Chondrocyte (in vitro differentiated cells): Measurements from ENCODE around the gene ZNF627. TPM values are rescaled to one million over a fixed set of nuclear protein-coding genes. Genes with fewer than 3 reads are reported as not detected.

ENCODE experiments used
- DNase-seq: peaks from one replicate; pipeline ENCODE4 v3.0.0; 2021; ENCODE audit warnings: mixed read lengths, low spot score
- H3K27ac Mint-ChIP-seq: one replicate; pipeline ENCODE4 v1.8.0; 2021; ENCODE audit warnings: mild to moderate bottlenecking, moderate library complexity, mixed read lengths; ENCODE audit not compliant: unreplicated experiment
- H3K27me3 Mint-ChIP-seq: 2 replicates; pipeline ENCODE4 v1.8.0; 2021; ENCODE audit warnings: low read depth, mixed read lengths
- H3K36me3 Mint-ChIP-seq: 2 replicates; pipeline ENCODE4 v1.8.0; 2021; ENCODE audit warnings: low read depth, mixed read lengths
- H3K4me1 Mint-ChIP-seq: 2 replicates; pipeline ENCODE4 v1.8.0; 2021; ENCODE audit warnings: low read depth, mild to moderate bottlenecking, mixed read lengths
- H3K4me3 Mint-ChIP-seq: one replicate; pipeline ENCODE4 v1.8.0; 2021; ENCODE audit warnings: mild to moderate bottlenecking, moderate library complexity, mixed read lengths; ENCODE audit not compliant: unreplicated experiment
- H3K9me3 Mint-ChIP-seq: 2 replicates; pipeline ENCODE4 v1.8.0; 2021; ENCODE audit warnings: low read depth, mixed read lengths
- total RNA-seq: library from RNA; stranded (reverse); gene quantifications from 3 replicates; pipeline ENCODE4 v1.2.1, GENCODE V29; 2021
- TF ChIP-seq, protein P1 (sequence below): fragments of 200-600 bp; sonication (generic); IDR thresholded peaks from 2 replicates; pipeline ENCODE4 v1.5.0; 2021; ENCODE audit warnings: antibody characterized with exemption, mild to moderate bottlenecking, moderate library complexity

The ZNF627 gene
- total RNA-seq, 1 donor from 2014 or later = 14.2 TPM

DNA sequence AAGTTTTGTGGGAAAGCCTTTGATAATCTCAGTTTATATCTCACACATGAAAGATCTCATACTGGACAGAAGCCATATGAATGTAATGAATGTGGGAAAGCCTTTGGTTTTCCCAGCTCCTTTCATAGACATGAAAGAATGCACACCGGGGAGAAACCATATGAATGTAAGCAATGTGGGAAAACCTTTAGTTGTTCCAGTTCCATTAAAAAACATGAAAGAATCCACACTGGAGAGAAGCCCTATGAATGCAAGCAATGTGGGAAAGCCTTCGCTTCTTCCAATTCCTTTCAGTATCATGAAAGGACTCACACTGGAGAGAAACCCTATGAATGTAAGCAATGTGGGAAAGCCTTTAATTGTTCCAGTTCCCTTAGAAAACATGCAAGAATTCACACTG, 54.8 kb downstream of the ZNF627 start:
- Mint-ChIP-seq H3K36me3 (peaks cover 21% of the 10 kb centered on the region), H3K9me3 (peaks cover 29% of the 10 kb centered on the region)

DNA sequence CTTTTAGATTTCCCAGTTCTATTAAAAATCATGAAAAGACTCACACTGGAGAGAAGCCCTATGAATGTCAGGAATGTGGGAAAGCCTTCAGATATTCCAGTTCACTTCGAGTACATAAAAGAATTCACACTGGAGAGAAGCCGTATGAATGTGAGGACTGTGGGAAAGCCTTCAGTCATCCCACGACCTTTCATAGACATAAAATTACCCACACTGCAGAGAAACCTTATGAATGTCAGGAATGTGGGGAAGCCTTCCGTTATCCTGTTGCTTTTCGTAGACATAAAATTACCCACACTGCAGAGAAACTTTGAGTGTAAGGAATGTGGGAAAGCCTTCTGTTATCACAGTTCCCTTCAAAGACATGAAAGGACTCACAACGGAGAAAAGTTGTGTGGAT, 55.2 kb downstream of the ZNF627 start:
- no peaks in the 10 kb centered on the region for H3K27me3 Mint-ChIP-seq
- H3K36me3 Mint-ChIP-seq = peaks cover 21% of the 10 kb centered on the region
- H3K4me3 Mint-ChIP-seq = no peak overlapping the region
- TF ChIP-seq, protein P1, sequence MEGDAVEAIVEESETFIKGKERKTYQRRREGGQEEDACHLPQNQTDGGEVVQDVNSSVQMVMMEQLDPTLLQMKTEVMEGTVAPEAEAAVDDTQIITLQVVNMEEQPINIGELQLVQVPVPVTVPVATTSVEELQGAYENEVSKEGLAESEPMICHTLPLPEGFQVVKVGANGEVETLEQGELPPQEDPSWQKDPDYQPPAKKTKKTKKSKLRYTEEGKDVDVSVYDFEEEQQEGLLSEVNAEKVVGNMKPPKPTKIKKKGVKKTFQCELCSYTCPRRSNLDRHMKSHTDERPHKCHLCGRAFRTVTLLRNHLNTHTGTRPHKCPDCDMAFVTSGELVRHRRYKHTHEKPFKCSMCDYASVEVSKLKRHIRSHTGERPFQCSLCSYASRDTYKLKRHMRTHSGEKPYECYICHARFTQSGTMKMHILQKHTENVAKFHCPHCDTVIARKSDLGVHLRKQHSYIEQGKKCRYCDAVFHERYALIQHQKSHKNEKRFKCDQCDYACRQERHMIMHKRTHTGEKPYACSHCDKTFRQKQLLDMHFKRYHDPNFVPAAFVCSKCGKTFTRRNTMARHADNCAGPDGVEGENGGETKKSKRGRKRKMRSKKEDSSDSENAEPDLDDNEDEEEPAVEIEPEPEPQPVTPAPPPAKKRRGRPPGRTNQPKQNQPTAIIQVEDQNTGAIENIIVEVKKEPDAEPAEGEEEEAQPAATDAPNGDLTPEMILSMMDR = no peak
- no peak for DNase-seq
- no peaks in the 10 kb centered on the region for H3K4me1 Mint-ChIP-seq
- peaks cover 29% of the 10 kb centered on the region for H3K9me3 Mint-ChIP-seq
- H3K27ac Mint-ChIP-seq = no peak overlapping the region

More for the DNA sequence above, 54.8 kb downstream of the ZNF627 start:
- TF ChIP-seq, protein P1 = no peak
- no peaks in the 10 kb centered on the region for H3K27me3 Mint-ChIP-seq
- no peaks in the 10 kb centered on the region for H3K4me1 Mint-ChIP-seq
- no peak for DNase-seq
- no peak overlapping the region for H3K27ac Mint-ChIP-seq
- no peak overlapping the region for H3K4me3 Mint-ChIP-seq

DNA sequence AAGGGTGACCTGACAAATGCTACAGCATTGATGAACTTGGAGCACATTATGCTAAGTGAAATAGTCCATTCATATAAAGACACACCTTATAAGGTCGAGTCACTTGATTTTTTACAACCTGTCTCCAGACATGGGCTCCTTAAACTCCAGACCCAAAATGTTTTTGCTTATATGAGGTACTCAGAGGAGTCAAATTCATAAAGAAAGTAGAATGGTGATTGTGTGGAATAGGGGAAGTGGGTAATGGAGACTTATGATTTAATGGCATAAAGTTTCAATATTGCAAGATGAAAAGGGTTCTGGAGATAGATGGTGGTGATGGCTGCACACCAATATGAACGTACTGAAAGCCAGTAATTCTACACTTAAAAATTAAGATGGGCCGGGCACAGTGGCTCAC, 59.3 kb downstream of the ZNF627 start:
- TF ChIP-seq, protein P1 = no peak
- H3K4me1 Mint-ChIP-seq = peaks cover 7% of the 10 kb centered on the region
- peaks cover 20% of the 10 kb centered on the region for H3K36me3 Mint-ChIP-seq
- H3K27me3 Mint-ChIP-seq = no peaks in the 10 kb centered on the region
- no peak overlapping the region for H3K27ac Mint-ChIP-seq
- no peak overlapping the region for H3K4me3 Mint-ChIP-seq
- no peak for DNase-seq
- peaks cover 24% of the 10 kb centered on the region for H3K9me3 Mint-ChIP-seq

DNA sequence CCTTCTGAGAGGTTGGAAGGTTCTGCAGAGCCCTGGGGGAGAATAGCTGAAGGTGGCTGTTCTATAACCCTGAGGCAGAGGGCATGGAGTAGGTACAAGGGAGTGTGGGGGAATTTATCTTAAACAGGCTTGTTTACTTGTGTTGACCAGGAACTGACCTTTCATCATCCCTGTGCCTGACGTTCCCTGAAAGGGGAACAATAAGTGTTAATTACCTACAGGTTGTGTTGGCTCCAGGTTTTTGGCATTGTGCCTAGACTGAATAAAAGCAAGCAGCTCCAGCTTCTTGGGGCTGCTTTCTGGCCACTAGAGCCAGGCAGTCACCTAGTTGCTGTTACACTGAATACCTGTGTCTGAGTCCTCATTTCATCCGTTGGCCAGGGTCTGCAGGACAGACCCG, 60.0 kb downstream of the ZNF627 start:
- H3K4me1 Mint-ChIP-seq = peaks cover 7% of the 10 kb centered on the region
- peaks cover 12% of the 10 kb centered on the region for H3K36me3 Mint-ChIP-seq
- TF ChIP-seq, protein P1 = no peak
- DNase-seq = no peak
- peaks cover 16% of the 10 kb centered on the region for H3K9me3 Mint-ChIP-seq
- no peak overlapping the region for H3K27ac Mint-ChIP-seq
- no peaks in the 10 kb centered on the region for H3K27me3 Mint-ChIP-seq
- H3K4me3 Mint-ChIP-seq = no peak overlapping the region

DNA sequence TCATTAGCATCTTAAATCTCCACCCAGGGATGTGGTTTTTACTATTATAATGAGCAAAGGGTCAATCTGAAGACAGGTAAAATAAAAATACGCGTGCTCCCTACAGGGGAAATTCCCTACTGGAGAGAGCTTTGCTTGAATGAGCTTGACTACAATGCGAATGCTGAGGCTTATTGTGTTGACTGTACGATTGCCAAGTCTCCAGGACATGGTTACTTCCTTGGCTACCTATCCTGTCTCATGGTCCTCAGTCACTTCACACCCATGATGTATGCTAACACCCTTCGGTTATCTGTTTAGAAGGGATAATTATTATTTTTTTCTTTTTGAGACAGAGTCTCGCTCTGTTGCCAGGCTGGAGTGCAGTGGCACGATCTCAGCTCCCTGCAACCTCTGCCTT, 61.7 kb downstream of the ZNF627 start:
- no peaks in the 10 kb centered on the region for H3K27me3 Mint-ChIP-seq
- TF ChIP-seq, protein P1 = no peak
- no peak overlapping the region for H3K4me3 Mint-ChIP-seq
- peaks cover 2% of the 10 kb centered on the region for H3K9me3 Mint-ChIP-seq
- peaks cover 7% of the 10 kb centered on the region for H3K4me1 Mint-ChIP-seq
- peaks cover 2% of the 10 kb centered on the region for H3K36me3 Mint-ChIP-seq
- H3K27ac Mint-ChIP-seq = no peak overlapping the region
- no peak for DNase-seq
